IMR-90 (cell line): Measurements from ENCODE around the gene KCMF1. TPM values are rescaled to one million over a fixed set of nuclear protein-coding genes. Genes with fewer than 3 reads are reported as not detected.

Experiments
- ATAC-seq: fragments of 200-7000 bp; cut with Tn5 transposase; 2 replicates; pipeline ENCODE4 v1.9.1; 2020; ENCODE audit warnings: low read depth, mild to moderate bottlenecking, moderate library complexity
- BruUV-seq: library from RNA; stranded (reverse); fragments of 400-500 nt; replicated peaks from 2 replicates; lab custom pipeline; 2021; lab: Mats Ljungman, UMichigan
- CTCF ChIA-PET: fragments of 300-600 bp; formaldehyde crosslinking; extraction: SDS; loops from one replicate; lab custom pipeline; 2021; ENCODE audit warnings: antibody characterized with exemption; lab: Yijun Ruan, JAX
- POLR2A ChIA-PET: fragments of 300-600 bp; sonication (Branson Sonifier 250); formaldehyde crosslinking; loops from one replicate; lab custom pipeline; 2022; ENCODE audit warnings: antibody characterized with exemption; ENCODE audit not compliant: unreplicated experiment; lab: Charles Lee
- DNase-seq: peaks from one replicate; pipeline ENCODE4 v3.0.0; 2013
- H2AFZ ChIP-seq: replicated peaks from 2 replicates; pipeline ENCODE3; 2013; ENCODE audit warnings: low read length, mild to moderate bottlenecking; ENCODE audit not compliant: poor library complexity
- H2AK5ac ChIP-seq: 2 replicates; pipeline ENCODE4 v1.6.1; 2013; ENCODE audit warnings: low read depth, low read length, inconsistent platforms
- H2AK9ac ChIP-seq: replicated peaks from 2 replicates; pipeline ENCODE3; 2013; ENCODE audit warnings: mild to moderate bottlenecking, low read depth, low read length, moderate library complexity; ENCODE audit not compliant: poor library complexity
- H2BK120ac ChIP-seq: 2 replicates; pipeline ENCODE4 v1.6.1; 2013; ENCODE audit warnings: low read depth, low read length, inconsistent platforms
- H2BK15ac ChIP-seq: 3 replicates; pipeline ENCODE4 v1.6.1; 2013; ENCODE audit warnings: low read depth, low read length, inconsistent platforms
- H2BK20ac ChIP-seq: 2 replicates; pipeline ENCODE4 v1.6.1; 2013; ENCODE audit warnings: low read depth, mild to moderate bottlenecking, inconsistent platforms, low read length, moderate library complexity
- H2BK5ac ChIP-seq: 2 replicates; pipeline ENCODE4 v1.6.1; 2013; ENCODE audit warnings: mild to moderate bottlenecking, low read depth, low read length, inconsistent platforms; ENCODE audit not compliant: poor library complexity, severe bottlenecking
- H3K14ac ChIP-seq: replicated peaks from 2 replicates; pipeline ENCODE4 v1.6.1; 2013; ENCODE audit warnings: low read depth, low read length, inconsistent platforms
- H3K18ac ChIP-seq: 2 replicates; pipeline ENCODE4 v1.6.1; 2013; ENCODE audit warnings: low read depth, low read length, control low read depth
- H3K23ac ChIP-seq: 2 replicates; pipeline ENCODE4 v1.6.1; 2013; ENCODE audit warnings: low read depth, low read length, inconsistent platforms
- H3K27ac ChIP-seq: 2 replicates; pipeline ENCODE4 v1.5.1; 2013; ENCODE audit warnings: mild to moderate bottlenecking, control low read depth, low read length; ENCODE audit not compliant: insufficient read depth
- H3K27me3 ChIP-seq: 2 replicates; pipeline ENCODE4 v1.6.1; 2013; ENCODE audit warnings: low read length; ENCODE audit not compliant: control insufficient read depth, insufficient read depth
- H3K36me3 ChIP-seq: 2 replicates; pipeline ENCODE4 v1.6.1; 2013; ENCODE audit warnings: low read length, mixed read lengths; ENCODE audit not compliant: control insufficient read depth, insufficient read depth
- H3K4ac ChIP-seq: 2 replicates; pipeline ENCODE4 v1.6.1; 2013; ENCODE audit warnings: low read depth, low read length, inconsistent platforms
- H3K4me1 ChIP-seq: 2 replicates; pipeline ENCODE4 v1.6.1; 2013; ENCODE audit warnings: low read length, mixed read lengths; ENCODE audit not compliant: control insufficient read depth, insufficient read depth
- H3K4me2 ChIP-seq: 2 replicates; pipeline ENCODE4 v1.6.1; 2013; ENCODE audit warnings: low read depth, mild to moderate bottlenecking, control low read depth, low read length, moderate library complexity
- H3K4me3 ChIP-seq: 2 replicates; pipeline ENCODE4 v1.5.1; 2013; ENCODE audit warnings: low read depth, mild to moderate bottlenecking, control low read depth, low read length, moderate library complexity; ENCODE audit not compliant: insufficient read depth
- H3K56ac ChIP-seq: 2 replicates; pipeline ENCODE4 v1.6.1; 2013; ENCODE audit warnings: low read length, inconsistent platforms; ENCODE audit not compliant: insufficient read depth; ENCODE audit errors: extremely low read depth
- H3K79me1 ChIP-seq, 2 experiments: 2 replicates each; pipeline ENCODE4 v1.6.1; 2013; ENCODE audit warnings: low read length in 2 of 2, inconsistent platforms in 1 of 2, low read depth in 1 of 2
- H3K9ac ChIP-seq: 2 replicates; pipeline ENCODE4 v1.6.1; 2013; ENCODE audit warnings: low read depth, low read length, control low read depth
- H3K9me1 ChIP-seq: 2 replicates; pipeline ENCODE4 v1.6.1; 2013; ENCODE audit warnings: low read length, inconsistent platforms; ENCODE audit not compliant: insufficient read depth
- H3K9me3 ChIP-seq: 2 replicates; pipeline ENCODE4 v1.6.1; 2013; ENCODE audit warnings: low read length; ENCODE audit not compliant: control insufficient read depth, insufficient read depth
- H4K20me1 ChIP-seq: 2 replicates; pipeline ENCODE4 v1.6.1; 2013; ENCODE audit warnings: low read length, inconsistent platforms; ENCODE audit not compliant: insufficient read depth
- H4K5ac ChIP-seq: 2 replicates; pipeline ENCODE4 v1.6.1; 2013; ENCODE audit warnings: mild to moderate bottlenecking, low read depth, low read length, control low read depth
- H4K8ac ChIP-seq, 2 experiments: 2 replicates each; pipeline ENCODE4 v1.6.1; 2013; ENCODE audit warnings: low read depth in 2 of 2, low read length in 2 of 2, control low read depth in 1 of 2, inconsistent platforms in 1 of 2
- H4K91ac ChIP-seq: 2 replicates; pipeline ENCODE4 v1.6.1; 2013; ENCODE audit warnings: low read depth, low read length, inconsistent platforms; ENCODE audit not compliant: insufficient read depth
- BHLHE40 ChIP-seq: fragments of 150-350 bp; IDR thresholded peaks from 2 replicates; pipeline ENCODE4 v1.6.1; 2016; ENCODE audit warnings: mild to moderate bottlenecking, low read depth, low read length
- CEBPB ChIP-seq: IDR thresholded peaks from 2 replicates; pipeline ENCODE4 v1.6.1; 2012; ENCODE audit warnings: low read depth, low read length, improper control_type of control experiment
- CHD1 ChIP-seq: IDR thresholded peaks from 2 replicates; pipeline ENCODE4 v1.6.1; 2012; ENCODE audit warnings: low read depth, low read length, improper control_type of control experiment
- FOS ChIP-seq: fragments of 150-350 bp; IDR thresholded peaks from 2 replicates; pipeline ENCODE4 v1.6.1; 2016; ENCODE audit warnings: low read depth, low read length
- MAFK ChIP-seq: IDR thresholded peaks from 2 replicates; pipeline ENCODE4 v1.6.1; 2012; ENCODE audit warnings: low read depth, low read length, improper control_type of control experiment
- MXI1 ChIP-seq: IDR thresholded peaks from 2 replicates; pipeline ENCODE4 v1.6.1; 2012; ENCODE audit warnings: low read depth, mild to moderate bottlenecking, low read length, moderate library complexity, borderline replicate concordance
- NFE2L2 ChIP-seq: fragments of 150-350 bp; IDR thresholded peaks from 2 replicates; pipeline ENCODE4 v1.6.1; 2016; ENCODE audit warnings: low read depth, mild to moderate bottlenecking, low read length
- RAD21 ChIP-seq: IDR thresholded peaks from 2 replicates; pipeline ENCODE4 v1.6.1; 2012; ENCODE audit warnings: low read length, improper control_type of control experiment
- RCOR1 ChIP-seq: IDR thresholded peaks from 2 replicates; pipeline ENCODE4 v1.6.1; 2012; ENCODE audit warnings: mild to moderate bottlenecking, low read length, improper control_type of control experiment; ENCODE audit not compliant: insufficient replicate concordance
- WGBS, 2 experiments: methylation state at CpG; one replicate each; pipeline versions ENCODE4 v1.1.5 to v1.1.7; 2013; ENCODE audit warnings: missing lambda C conversion rate in 2 of 2; ENCODE audit not compliant: insufficient read length in 1 of 2; ENCODE audit errors: extremely low coverage in 2 of 2; 5-methylcytosine and 5-hydroxymethylcytosine counted together
- dilution Hi-C: fragments of 300-500 bp; cut with HindIII; formaldehyde crosslinking; loops from one replicate; pipeline ENCODE4 v1.14.3; 2018; ENCODE audit warnings: low sequenced_read_pairs; ENCODE audit not compliant: unreplicated experiment
- in situ Hi-C: fragments of 300-500 bp; cut with MboI; formaldehyde crosslinking; loops from 3 replicates; pipeline ENCODE4 v1.14.3; 2019; ENCODE audit warnings: low sequenced_read_pairs, inconsistent platforms, mixed read lengths
- intact Hi-C: fragments of 100-400 bp; cut with micrococcal nuclease; formaldehyde crosslinking; loops from 2 replicates; pipeline ENCODE4 v1.10.0; 2022
- polyA plus RNA-seq, 3 experiments: library from polyadenylated mRNA; depleted of rRNA; stranded (reverse); fragments of >200 nt; gene quantifications; 2 replicates each; pipeline ENCODE4 v1.2.3, GENCODE V29; 2012; ENCODE audit warnings: low replicate concordance in 1 of 3
- total RNA-seq: library from RNA; depleted of rRNA; stranded (reverse); fragments of >200 nt; gene quantifications from 2 replicates; pipeline ENCODE4 v1.2.3, GENCODE V29; 2012

KCMF1 gene
- total and polyA plus RNA-seq, 2 of the 4 experiments (the other 2 are of a cell fraction) = 49.9 to 108 TPM

GRCh38 chr2:84991404-84992160, 20.6 kb downstream of the KCMF1 start:
- peak overlapping the region; percentile 73 for H4K5ac ChIP-seq
- H4K20me1 ChIP-seq = peaks cover 62% of the 10 kb centered on the region
- peak overlapping the region; percentile 85 to 87; a peak in 3 of 4 replicates for H4K8ac ChIP-seq
- H3K56ac ChIP-seq = peak overlapping the region; percentile 52
- no peaks in the 10 kb centered on the region for H3K36me3 ChIP-seq
- ChIA-PET CTCF (interaction anchor here (0.7 kb wide), 1 partner anchor 24 kb away, joined by 3 read pairs; no protein-coding TSS in a partner anchor), POLR2A (interaction anchor here (0.6 kb wide), 1 partner anchor 12 kb away, joined by 4 read pairs; no protein-coding TSS in a partner anchor)
- peak overlapping the region; percentile 93; the same call in 2 of the 3 replicates for H2BK15ac ChIP-seq
- WGBS, 2 experiments = no CpG with 5 or more reads among the region's 2 CpGs
- peaks cover 13 to 46% of the 10 kb centered on the region in 2 experiments; a peak in 3 of 4 replicates for H3K79me1 ChIP-seq
- no TSS peak for BruUV-seq
- H3K14ac ChIP-seq = peak overlapping the region; percentile 95
- H3K27ac ChIP-seq = peak overlapping the region; percentile 89
- peaks cover 25% of the 10 kb centered on the region for H3K4me1 ChIP-seq
- no peak overlapping the region for H2AFZ ChIP-seq
- dilution Hi-C loops (no loop called here), in situ Hi-C loops (no loop called here), intact Hi-C loops (loop anchor here (10.0 kb wide), 1 partner anchor 923 kb away; no protein-coding TSS in a partner anchor)
- no peaks in the 10 kb centered on the region for H3K27me3 ChIP-seq
- TF ChIP-seq FOS (peak; percentile 89), CHD1 (no peak), RAD21 (no peak), MAFK (peak; percentile 71), BHLHE40 (peak; percentile 51; the same call in 1 of the 2 replicates), CEBPB (peak; percentile 62), NFE2L2 (no peak), RCOR1 (peak; percentile 90), MXI1 (no peak)
- peak overlapping the region; percentile 65; the same call in 1 of the 2 replicates for H2AK5ac ChIP-seq
- H3K9ac ChIP-seq = no peak overlapping the region; the same call in 1 of the 2 replicates
- no peaks in the 10 kb centered on the region for H3K9me3 ChIP-seq
- peak overlapping the region; percentile 86 for H3K23ac ChIP-seq
- H3K4ac ChIP-seq = peak overlapping the region; percentile 81
- peak overlapping the region; percentile 90 for H2BK20ac ChIP-seq
- peak overlapping the region; percentile 97 for H4K91ac ChIP-seq
- peak overlapping the region; percentile 95 for H2BK120ac ChIP-seq
- peaks cover 17% of the 10 kb centered on the region for H3K9me1 ChIP-seq
- peak overlapping the region; percentile 66 for H3K4me2 ChIP-seq
- H3K4me3 ChIP-seq = no peak overlapping the region
- peak; percentile 88 for ATAC-seq
- peak; percentile 97 for DNase-seq
- peak overlapping the region; percentile 66 for H3K18ac ChIP-seq
- no peak overlapping the region for H2AK9ac ChIP-seq
- peak overlapping the region; percentile 70 for H2BK5ac ChIP-seq
